A673 (cell line): ENCODE data around the gene PDE6C. TPM values are rescaled to one million over a fixed set of nuclear protein-coding genes. Genes with fewer than 3 reads are reported as not detected.

Experiments used
- BruUV-seq: library from RNA; stranded (reverse); fragments of 400-500 nt; replicated peaks from 2 replicates; lab custom pipeline; 2021; lab: Mats Ljungman, UMichigan
- CTCF ChIA-PET: fragments of 300-600 bp; sonication (Branson Sonifier 250); formaldehyde crosslinking; loops from one replicate; lab custom pipeline; 2022; ENCODE audit warnings: antibody characterized with exemption; lab: Charles Lee
- POLR2A ChIA-PET: fragments of 300-600 bp; sonication (Branson Sonifier 250); formaldehyde crosslinking; loops from one replicate; lab custom pipeline; 2022; ENCODE audit warnings: antibody characterized with exemption; ENCODE audit not compliant: low non-redundant PET; lab: Charles Lee
- DNase-seq: peaks from one replicate; pipeline ENCODE4 v3.0.0-alpha.2; 2015; ENCODE audit warnings: low spot score
- H3K27ac ChIP-seq: fragments of 200-600 bp; sonication (generic); 2 replicates; pipeline ENCODE4 v1.5.1; 2016; ENCODE audit warnings: mixed run types, low read depth, mild to moderate bottlenecking, mixed read lengths, antibody characterized with exemption, low read length; ENCODE audit not compliant: poor library complexity, severe bottlenecking
- H3K27me3 ChIP-seq: fragments of 200-600 bp; sonication (generic); replicated peaks from 2 replicates; pipeline ENCODE4 v1.6.1; 2017; ENCODE audit warnings: mixed run types, low read depth, mild to moderate bottlenecking, mixed read lengths, antibody characterized with exemption, low read length; ENCODE audit not compliant: insufficient read depth, poor library complexity
- H3K36me3 ChIP-seq: fragments of 200-600 bp; sonication (generic); 2 replicates; pipeline ENCODE4 v1.6.1; 2016; ENCODE audit warnings: mixed run types, mild to moderate bottlenecking, mixed read lengths, antibody characterized with exemption, low read length; ENCODE audit not compliant: insufficient read depth, poor library complexity, severe bottlenecking
- H3K4me1 ChIP-seq: fragments of 200-600 bp; sonication (generic); 2 replicates; pipeline ENCODE4 v1.6.1; 2017; ENCODE audit warnings: mixed run types, mild to moderate bottlenecking, mixed read lengths, antibody characterized with exemption, low read length; ENCODE audit not compliant: insufficient read depth, poor library complexity, severe bottlenecking
- H3K4me3 ChIP-seq: fragments of 200-600 bp; sonication (generic); 2 replicates; pipeline ENCODE4 v1.5.1; 2016; ENCODE audit warnings: low read depth, mixed run types, mild to moderate bottlenecking, mixed read lengths, low read length; ENCODE audit not compliant: poor library complexity, severe bottlenecking
- H3K9me3 ChIP-seq: fragments of 200-600 bp; sonication (generic); 2 replicates; pipeline ENCODE4 v1.6.1; 2016; ENCODE audit warnings: mixed run types, low read depth, mild to moderate bottlenecking, mixed read lengths, antibody characterized with exemption, low read length; ENCODE audit not compliant: poor library complexity, severe bottlenecking
- EZH2 ChIP-seq: fragments of 200-600 bp; sonication (generic); IDR thresholded peaks from 2 replicates; pipeline ENCODE4 v1.6.1; 2017; ENCODE audit warnings: borderline replicate concordance, low read depth, mild to moderate bottlenecking, mixed read lengths, antibody characterized with exemption, low read length; ENCODE audit not compliant: poor library complexity, severe bottlenecking
- intact Hi-C: fragments of 100-400 bp; cut with micrococcal nuclease; formaldehyde crosslinking; loops from one replicate; pipeline ENCODE4 v1.10.0; 2022; ENCODE audit not compliant: unreplicated experiment
- total RNA-seq: library from RNA; stranded (reverse); gene quantifications from 2 replicates; pipeline ENCODE4 v1.2.3, GENCODE V29; 2021
- TF ChIP-seq, protein P1 (sequence below): fragments of 300-800, 200-600 bp; sonication (generic); conservative IDR thresholded peaks from 2 replicates; pipeline ENCODE4 v1.5.1; 2017; ENCODE audit warnings: low read depth, mild to moderate bottlenecking, antibody characterized with exemption, low read length, moderate library complexity, mixed read lengths

PDE6C gene
- total RNA-seq, 1 experiment from 2014 or later, result not detected

- peaks cover 14% of the 10 kb centered on the region for H3K27me3 ChIP-seq
- TF ChIP-seq, protein P1, sequence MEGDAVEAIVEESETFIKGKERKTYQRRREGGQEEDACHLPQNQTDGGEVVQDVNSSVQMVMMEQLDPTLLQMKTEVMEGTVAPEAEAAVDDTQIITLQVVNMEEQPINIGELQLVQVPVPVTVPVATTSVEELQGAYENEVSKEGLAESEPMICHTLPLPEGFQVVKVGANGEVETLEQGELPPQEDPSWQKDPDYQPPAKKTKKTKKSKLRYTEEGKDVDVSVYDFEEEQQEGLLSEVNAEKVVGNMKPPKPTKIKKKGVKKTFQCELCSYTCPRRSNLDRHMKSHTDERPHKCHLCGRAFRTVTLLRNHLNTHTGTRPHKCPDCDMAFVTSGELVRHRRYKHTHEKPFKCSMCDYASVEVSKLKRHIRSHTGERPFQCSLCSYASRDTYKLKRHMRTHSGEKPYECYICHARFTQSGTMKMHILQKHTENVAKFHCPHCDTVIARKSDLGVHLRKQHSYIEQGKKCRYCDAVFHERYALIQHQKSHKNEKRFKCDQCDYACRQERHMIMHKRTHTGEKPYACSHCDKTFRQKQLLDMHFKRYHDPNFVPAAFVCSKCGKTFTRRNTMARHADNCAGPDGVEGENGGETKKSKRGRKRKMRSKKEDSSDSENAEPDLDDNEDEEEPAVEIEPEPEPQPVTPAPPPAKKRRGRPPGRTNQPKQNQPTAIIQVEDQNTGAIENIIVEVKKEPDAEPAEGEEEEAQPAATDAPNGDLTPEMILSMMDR, result no peak
- TF ChIP-seq EZH2, result no peak
- H3K4me3 ChIP-seq, result no peak overlapping the region
- DNase-seq, result no peak
- ChIA-PET CTCF (no interaction called here), POLR2A (no interaction called here)
- H3K9me3 ChIP-seq, result no peaks in the 10 kb centered on the region
- no peak overlapping the region for H3K27ac ChIP-seq
- no peaks in the 10 kb centered on the region for H3K4me1 ChIP-seq
- no TSS peak for BruUV-seq
- H3K36me3 ChIP-seq, result no peaks in the 10 kb centered on the region
- intact Hi-C loops, result no loop called here
These were observed 8.6 kb downstream of the PDE6C start for GRCh38 chr10:93620925-93621324.

GRCh38 chr10:93622942-93623341 is 10.6 kb downstream of the PDE6C start:
- Histone ChIP-seq H3K27ac (no peak overlapping the region), H3K4me3 (no peak overlapping the region), H3K36me3 (no peaks in the 10 kb centered on the region), H3K4me1 (no peaks in the 10 kb centered on the region), H3K27me3 (peaks cover 14% of the 10 kb centered on the region), H3K9me3 (no peaks in the 10 kb centered on the region)
- ChIA-PET POLR2A (no interaction called here), CTCF (no interaction called here)
- no peak for TF ChIP-seq EZH2
- TF ChIP-seq, protein P1, result no peak
- no peak for DNase-seq
- intact Hi-C loops, result no loop called here
- BruUV-seq, result no TSS peak

DNA sequence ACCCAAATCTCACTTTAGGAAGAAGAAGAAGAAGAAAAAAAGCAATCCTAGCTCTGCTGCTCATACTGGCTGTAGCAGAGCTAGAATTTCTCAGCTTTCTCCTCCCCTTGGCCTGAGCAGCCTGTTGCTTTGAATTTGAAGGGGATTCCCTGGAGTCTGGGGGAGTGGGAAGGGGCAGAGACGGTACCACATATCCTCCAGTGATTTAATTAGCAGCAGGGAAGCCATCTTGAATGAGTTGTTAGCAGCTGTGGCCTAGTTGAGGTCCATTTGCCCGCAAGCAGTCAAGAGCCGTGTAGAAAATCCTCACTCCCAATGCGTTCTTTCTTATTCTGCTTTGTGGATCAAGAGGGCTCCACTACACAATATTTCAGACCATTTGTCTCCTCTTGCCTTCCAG is 16.5 kb downstream of the PDE6C start:
- Histone ChIP-seq H3K27me3 (no peaks in the 10 kb centered on the region), H3K4me3 (no peak overlapping the region), H3K4me1 (no peaks in the 10 kb centered on the region), H3K36me3 (no peaks in the 10 kb centered on the region), H3K27ac (no peak overlapping the region), H3K9me3 (no peaks in the 10 kb centered on the region)
- TF ChIP-seq, protein P1, result no peak
- no peak for TF ChIP-seq EZH2
- intact Hi-C loops, result no loop called here
- POLR2A ChIA-PET, result no interaction called here
- no TSS peak for BruUV-seq
- CTCF ChIA-PET, result no interaction called here
- no peak for DNase-seq
